IMR-90 (cell line): Measurements from ENCODE around the gene G3BP2. TPM values are rescaled to one million over a fixed set of nuclear protein-coding genes. Genes with fewer than 3 reads are reported as not detected.
"Not testable (repeated sequence)": the region's sequence is repeated elsewhere in the genome, so short reads cannot be mapped to it uniquely, and the experiment has no call there.

Experiments used
- ATAC-seq: fragments of 200-7000 bp; cut with Tn5 transposase; 2 replicates; pipeline ENCODE4 v1.9.1; 2020; ENCODE audit warnings: low read depth, mild to moderate bottlenecking, moderate library complexity
- BruUV-seq: library from RNA; stranded (reverse); fragments of 400-500 nt; replicated peaks from 2 replicates; lab custom pipeline; 2021; lab: Mats Ljungman, UMichigan
- CTCF ChIA-PET: fragments of 300-600 bp; formaldehyde crosslinking; extraction: SDS; loops from one replicate; lab custom pipeline; 2021; ENCODE audit warnings: antibody characterized with exemption; lab: Yijun Ruan, JAX
- POLR2A ChIA-PET: fragments of 300-600 bp; sonication (Branson Sonifier 250); formaldehyde crosslinking; loops from one replicate; lab custom pipeline; 2022; ENCODE audit warnings: antibody characterized with exemption; ENCODE audit not compliant: unreplicated experiment; lab: Charles Lee
- DNase-seq: peaks from one replicate; pipeline ENCODE4 v3.0.0; 2013
- H2AFZ ChIP-seq: replicated peaks from 2 replicates; pipeline ENCODE3; 2013; ENCODE audit warnings: low read length, mild to moderate bottlenecking; ENCODE audit not compliant: poor library complexity
- H2AK5ac ChIP-seq: 2 replicates; pipeline ENCODE4 v1.6.1; 2013; ENCODE audit warnings: low read depth, low read length, inconsistent platforms
- H2AK9ac ChIP-seq: replicated peaks from 2 replicates; pipeline ENCODE3; 2013; ENCODE audit warnings: mild to moderate bottlenecking, low read depth, low read length, moderate library complexity; ENCODE audit not compliant: poor library complexity
- H2BK120ac ChIP-seq: 2 replicates; pipeline ENCODE4 v1.6.1; 2013; ENCODE audit warnings: low read depth, low read length, inconsistent platforms
- H2BK15ac ChIP-seq: 3 replicates; pipeline ENCODE4 v1.6.1; 2013; ENCODE audit warnings: low read depth, low read length, inconsistent platforms
- H2BK20ac ChIP-seq: 2 replicates; pipeline ENCODE4 v1.6.1; 2013; ENCODE audit warnings: low read depth, mild to moderate bottlenecking, inconsistent platforms, low read length, moderate library complexity
- H2BK5ac ChIP-seq: 2 replicates; pipeline ENCODE4 v1.6.1; 2013; ENCODE audit warnings: mild to moderate bottlenecking, low read depth, low read length, inconsistent platforms; ENCODE audit not compliant: poor library complexity, severe bottlenecking
- H3K14ac ChIP-seq: replicated peaks from 2 replicates; pipeline ENCODE4 v1.6.1; 2013; ENCODE audit warnings: low read depth, low read length, inconsistent platforms
- H3K18ac ChIP-seq: 2 replicates; pipeline ENCODE4 v1.6.1; 2013; ENCODE audit warnings: low read depth, low read length, control low read depth
- H3K23ac ChIP-seq: 2 replicates; pipeline ENCODE4 v1.6.1; 2013; ENCODE audit warnings: low read depth, low read length, inconsistent platforms
- H3K27ac ChIP-seq: 2 replicates; pipeline ENCODE4 v1.5.1; 2013; ENCODE audit warnings: mild to moderate bottlenecking, control low read depth, low read length; ENCODE audit not compliant: insufficient read depth
- H3K27me3 ChIP-seq: 2 replicates; pipeline ENCODE4 v1.6.1; 2013; ENCODE audit warnings: low read length; ENCODE audit not compliant: control insufficient read depth, insufficient read depth
- H3K36me3 ChIP-seq: 2 replicates; pipeline ENCODE4 v1.6.1; 2013; ENCODE audit warnings: low read length, mixed read lengths; ENCODE audit not compliant: control insufficient read depth, insufficient read depth
- H3K4ac ChIP-seq: 2 replicates; pipeline ENCODE4 v1.6.1; 2013; ENCODE audit warnings: low read depth, low read length, inconsistent platforms
- H3K4me1 ChIP-seq: 2 replicates; pipeline ENCODE4 v1.6.1; 2013; ENCODE audit warnings: low read length, mixed read lengths; ENCODE audit not compliant: control insufficient read depth, insufficient read depth
- H3K4me2 ChIP-seq: 2 replicates; pipeline ENCODE4 v1.6.1; 2013; ENCODE audit warnings: low read depth, mild to moderate bottlenecking, control low read depth, low read length, moderate library complexity
- H3K4me3 ChIP-seq: 2 replicates; pipeline ENCODE4 v1.5.1; 2013; ENCODE audit warnings: low read depth, mild to moderate bottlenecking, control low read depth, low read length, moderate library complexity; ENCODE audit not compliant: insufficient read depth
- H3K56ac ChIP-seq: 2 replicates; pipeline ENCODE4 v1.6.1; 2013; ENCODE audit warnings: low read length, inconsistent platforms; ENCODE audit not compliant: insufficient read depth; ENCODE audit errors: extremely low read depth
- H3K79me1 ChIP-seq, 2 experiments: 2 replicates each; pipeline ENCODE4 v1.6.1; 2013; ENCODE audit warnings: low read length in 2 of 2, inconsistent platforms in 1 of 2, low read depth in 1 of 2
- H3K9ac ChIP-seq: 2 replicates; pipeline ENCODE4 v1.6.1; 2013; ENCODE audit warnings: low read depth, low read length, control low read depth
- H3K9me1 ChIP-seq: 2 replicates; pipeline ENCODE4 v1.6.1; 2013; ENCODE audit warnings: low read length, inconsistent platforms; ENCODE audit not compliant: insufficient read depth
- H3K9me3 ChIP-seq: 2 replicates; pipeline ENCODE4 v1.6.1; 2013; ENCODE audit warnings: low read length; ENCODE audit not compliant: control insufficient read depth, insufficient read depth
- H4K20me1 ChIP-seq: 2 replicates; pipeline ENCODE4 v1.6.1; 2013; ENCODE audit warnings: low read length, inconsistent platforms; ENCODE audit not compliant: insufficient read depth
- H4K5ac ChIP-seq: 2 replicates; pipeline ENCODE4 v1.6.1; 2013; ENCODE audit warnings: mild to moderate bottlenecking, low read depth, low read length, control low read depth
- H4K8ac ChIP-seq, 2 experiments: 2 replicates each; pipeline ENCODE4 v1.6.1; 2013; ENCODE audit warnings: low read depth in 2 of 2, low read length in 2 of 2, control low read depth in 1 of 2, inconsistent platforms in 1 of 2
- H4K91ac ChIP-seq: 2 replicates; pipeline ENCODE4 v1.6.1; 2013; ENCODE audit warnings: low read depth, low read length, inconsistent platforms; ENCODE audit not compliant: insufficient read depth
- WGBS, 2 experiments: methylation state at CpG; one replicate each; pipeline versions ENCODE4 v1.1.5 to v1.1.7; 2013; ENCODE audit warnings: missing lambda C conversion rate in 2 of 2; ENCODE audit not compliant: insufficient read length in 1 of 2; ENCODE audit errors: extremely low coverage in 2 of 2; 5-methylcytosine and 5-hydroxymethylcytosine counted together
- dilution Hi-C: fragments of 300-500 bp; cut with HindIII; formaldehyde crosslinking; loops from one replicate; pipeline ENCODE4 v1.14.3; 2018; ENCODE audit warnings: low sequenced_read_pairs; ENCODE audit not compliant: unreplicated experiment
- in situ Hi-C: fragments of 300-500 bp; cut with MboI; formaldehyde crosslinking; loops from 3 replicates; pipeline ENCODE4 v1.14.3; 2019; ENCODE audit warnings: low sequenced_read_pairs, inconsistent platforms, mixed read lengths
- intact Hi-C: fragments of 100-400 bp; cut with micrococcal nuclease; formaldehyde crosslinking; loops from 2 replicates; pipeline ENCODE4 v1.10.0; 2022
- polyA plus RNA-seq, 3 experiments: library from polyadenylated mRNA; depleted of rRNA; stranded (reverse); fragments of >200 nt; gene quantifications; 2 replicates each; pipeline ENCODE4 v1.2.3, GENCODE V29; 2012; ENCODE audit warnings: low replicate concordance in 1 of 3
- total RNA-seq: library from RNA; depleted of rRNA; stranded (reverse); fragments of >200 nt; gene quantifications from 2 replicates; pipeline ENCODE4 v1.2.3, GENCODE V29; 2012

G3BP2 gene
- total and polyA plus RNA-seq, 2 of the 4 experiments (the other 2 are of a cell fraction), result 80.5 to 183 TPM

GRCh38 chr4:75664604-75665003 lies 8.6 kb downstream of the G3BP2 start:
- no CpG with 5 or more reads among the region's 3 CpGs for WGBS, 2 experiments
- POLR2A ChIA-PET, result interaction anchor here (0.5 kb wide), 1 partner anchor 120 kb away, joined by 5 read pairs; no protein-coding TSS in a partner anchor

More at GRCh38 chr4:75664604-75665003, 8.6 kb downstream of the G3BP2 start:
- H3K9me1 ChIP-seq, ATAC-seq, H4K5ac ChIP-seq, H3K4ac ChIP-seq, H3K9ac ChIP-seq, H4K91ac ChIP-seq, H2AK9ac ChIP-seq, H3K4me2 ChIP-seq, H3K56ac ChIP-seq, H2BK15ac ChIP-seq, H3K23ac ChIP-seq, DNase-seq, H2BK20ac ChIP-seq, H2BK120ac ChIP-seq, H3K18ac ChIP-seq, H2AFZ ChIP-seq, H3K4me1 ChIP-seq, H3K9me3 ChIP-seq, H3K27ac ChIP-seq, H4K8ac ChIP-seq, H2AK5ac ChIP-seq, in situ Hi-C loops, H3K36me3 ChIP-seq, dilution Hi-C loops, H3K27me3 ChIP-seq, CTCF ChIA-PET, H3K14ac ChIP-seq, BruUV-seq, H2BK5ac ChIP-seq, intact Hi-C loops, H3K4me3 ChIP-seq: not testable (repeated sequence)
- H4K20me1 ChIP-seq, result peaks cover 80% of the 10 kb centered on the region
- peaks cover 7 to 57% of the 10 kb centered on the region in 2 experiments for H3K79me1 ChIP-seq
